Right lobe of liver (tissue), 6 donors: ENCODE data around the gene ARHGEF7. TPM values are rescaled to one million over a fixed set of nuclear protein-coding genes. Genes with fewer than 3 reads are reported as not detected.

Experiments used
- ATAC-seq, 4 donors: fragments of 200-7000 bp; cut with Tn5 transposase; one replicate each; pipeline ENCODE4 v1.9.1; 2020; ENCODE audit warnings: mild to moderate bottlenecking in 4 of 4, moderate library complexity in 4 of 4
- DNase-seq, 3 donors: peaks; one replicate each; pipeline ENCODE4 v3.0.0-alpha.2; 2020
- H3K27ac ChIP-seq, 3 donors: fragments of 200-600 bp; one replicate each; pipeline ENCODE4 v1.8.0; 2022
- H3K27me3 ChIP-seq, 2 donors: fragments of 200-600 bp; one replicate each; pipeline ENCODE4 v1.8.0; 2022
- H3K36me3 ChIP-seq, 4 donors: fragments of 200-600 bp; sonication (generic) in 1 of 4; one replicate each; pipeline versions ENCODE4 v1.5.1 to v1.8.0; 2017 to 2022; ENCODE audit warnings: control low read depth in 1 of 4
- H3K4me1 ChIP-seq, 4 donors: fragments of 200-600 bp; sonication (generic) in 1 of 4; one replicate each; pipeline versions ENCODE4 v1.5.1 to v1.8.0; 2017 to 2022; ENCODE audit warnings: control low read depth in 1 of 4
- H3K4me3 ChIP-seq, 3 donors: fragments of 200-600 bp; one replicate each; pipeline ENCODE4 v1.8.0; 2022
- H3K9me3 ChIP-seq, 4 donors: fragments of 200-600 bp; sonication (generic) in 1 of 4; one replicate each; pipeline versions ENCODE4 v1.5.1 to v1.8.0; 2017 to 2022; ENCODE audit warnings: control low read depth in 1 of 4
- POLR2A ChIP-seq: fragments of 450-650 bp; IDR thresholded peaks from one replicate; pipeline ENCODE4 v1.6.1; 2017; ENCODE audit warnings: antibody characterized with exemption, mild to moderate bottlenecking
- WGBS: methylation state at CpG from one replicate; pipeline ENCODE4 v1.1.6; 2018; ENCODE audit warnings: low coverage, low lambda C conversion rate; ENCODE audit not compliant: insufficient coverage; ENCODE audit errors: missing lambda C conversion rate; 5-methylcytosine and 5-hydroxymethylcytosine counted together
- intact Hi-C, 2 donors: fragments of 100-400 bp; cut with DNase I; formaldehyde crosslinking; loops; one replicate each; pipeline versions ENCODE4 v1.11.2 to v1.14.1; 2022
- total RNA-seq, 6 experiments: library from RNA; depleted of rRNA in 2 of 6; stranded (reverse); fragments of >200 nt in 2 of 6; fragmentation: NEBNext Ultra II Directional in 3 of 6; extraction: Animal tissue kit (Norgen Biotek cat#: 25700) in 3 of 6; gene quantifications; one replicate each; pipeline versions ENCODE4 v1.1.0 to v1.2.4, GENCODE V29; 2016 to 2023
- TF ChIP-seq, protein P1 (sequence below), 4 donors: fragments of 200-600 bp in 3 of 4; fragments of 450-650 bp in 1 of 4; IDR thresholded peaks; one replicate each; pipeline versions ENCODE4 v1.5.1 to v1.8.0; 2016 to 2022; ENCODE audit warnings: antibody characterized with exemption in 4 of 4, mild to moderate bottlenecking in 2 of 4
- donor health status: DM: no; HTN: yes; CAD: no.
- donor health status: DM: no; HTN: no; CAD: no.
- donor health status: DM: no; HTN: no; CAD: no.
- donor health status: DM: no; HTN: yes; CAD: no.
- donor health status: DM: no; HTN: yes; CAD: no.

Gene ARHGEF7
- total RNA-seq, 6 experiments from 2014 or later = 22.0 to 40.1 (median 33.8) TPM

DNA sequence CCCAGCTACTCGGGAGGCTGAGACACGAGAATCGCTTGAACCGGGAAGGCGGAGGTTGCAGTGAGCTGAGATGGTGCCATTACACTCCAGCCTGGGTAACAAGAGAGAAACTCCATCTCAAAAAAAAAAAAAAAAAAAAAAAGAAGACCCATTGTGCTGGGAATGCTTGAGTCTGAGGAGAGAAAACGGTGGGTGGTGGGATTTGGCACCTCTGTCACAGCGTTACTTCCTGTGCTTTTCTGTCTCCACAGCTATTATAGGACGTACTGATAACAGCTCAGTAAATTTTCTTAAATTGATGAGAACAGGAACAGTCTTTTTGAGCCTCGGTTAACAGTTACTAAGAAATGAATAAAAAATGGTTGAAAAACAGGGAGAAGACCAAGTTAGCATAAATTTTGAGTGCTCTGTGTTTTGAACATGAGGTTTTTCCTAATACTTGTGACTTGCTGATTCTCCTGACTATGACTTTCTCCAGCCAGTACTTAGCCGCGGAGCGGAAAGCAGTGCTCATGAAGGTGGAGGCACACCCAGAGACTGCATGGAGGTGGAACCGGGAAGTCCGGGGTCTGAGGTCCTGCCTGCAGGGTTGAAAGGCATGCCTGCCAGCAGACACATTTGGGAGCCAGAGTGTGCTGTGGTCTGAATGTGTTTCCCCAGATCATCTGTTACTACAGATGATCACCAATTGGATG, 150.0 kb downstream of the ARHGEF7 start:
- Histone ChIP-seq H3K36me3 (peaks cover 0 to 36% (median 9%) of the 10 kb centered on the region in 4 donors), H3K27ac (no peak overlapping the region), H3K4me3 (no peak overlapping the region), H3K27me3 (no peaks in the 10 kb centered on the region), H3K4me1 (no peaks in the 10 kb centered on the region), H3K9me3 (no peaks in the 10 kb centered on the region)
- TF ChIP-seq, protein P1, sequence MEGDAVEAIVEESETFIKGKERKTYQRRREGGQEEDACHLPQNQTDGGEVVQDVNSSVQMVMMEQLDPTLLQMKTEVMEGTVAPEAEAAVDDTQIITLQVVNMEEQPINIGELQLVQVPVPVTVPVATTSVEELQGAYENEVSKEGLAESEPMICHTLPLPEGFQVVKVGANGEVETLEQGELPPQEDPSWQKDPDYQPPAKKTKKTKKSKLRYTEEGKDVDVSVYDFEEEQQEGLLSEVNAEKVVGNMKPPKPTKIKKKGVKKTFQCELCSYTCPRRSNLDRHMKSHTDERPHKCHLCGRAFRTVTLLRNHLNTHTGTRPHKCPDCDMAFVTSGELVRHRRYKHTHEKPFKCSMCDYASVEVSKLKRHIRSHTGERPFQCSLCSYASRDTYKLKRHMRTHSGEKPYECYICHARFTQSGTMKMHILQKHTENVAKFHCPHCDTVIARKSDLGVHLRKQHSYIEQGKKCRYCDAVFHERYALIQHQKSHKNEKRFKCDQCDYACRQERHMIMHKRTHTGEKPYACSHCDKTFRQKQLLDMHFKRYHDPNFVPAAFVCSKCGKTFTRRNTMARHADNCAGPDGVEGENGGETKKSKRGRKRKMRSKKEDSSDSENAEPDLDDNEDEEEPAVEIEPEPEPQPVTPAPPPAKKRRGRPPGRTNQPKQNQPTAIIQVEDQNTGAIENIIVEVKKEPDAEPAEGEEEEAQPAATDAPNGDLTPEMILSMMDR (IDR thresholded peaks at IDR 0.05) = no peak
- intact Hi-C loops = no loop called here
- no peak for ATAC-seq
- DNase-seq = no peak
- 93% methylated on average over 9 of the region's 14 CpGs for WGBS

DNA sequence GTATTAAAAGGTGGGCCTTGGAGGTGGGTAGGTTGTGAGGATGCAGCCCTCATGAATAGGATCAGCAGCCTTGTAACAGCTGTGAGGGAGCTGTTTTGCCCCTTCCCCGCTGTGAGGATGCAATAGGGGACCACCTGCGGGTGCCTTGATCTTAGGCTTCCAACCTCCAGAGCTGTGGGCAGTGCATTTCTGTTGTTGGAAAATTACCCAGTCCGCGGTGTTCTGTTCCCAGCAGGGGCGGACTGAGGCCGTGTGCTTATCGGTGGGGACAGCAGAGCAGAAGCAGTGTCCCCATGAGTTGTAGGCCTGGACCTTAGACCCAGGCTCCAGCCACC, 150.6 kb downstream of the ARHGEF7 start:
- no CpG with 5 or more reads among the region's 7 CpGs for WGBS

DNA sequence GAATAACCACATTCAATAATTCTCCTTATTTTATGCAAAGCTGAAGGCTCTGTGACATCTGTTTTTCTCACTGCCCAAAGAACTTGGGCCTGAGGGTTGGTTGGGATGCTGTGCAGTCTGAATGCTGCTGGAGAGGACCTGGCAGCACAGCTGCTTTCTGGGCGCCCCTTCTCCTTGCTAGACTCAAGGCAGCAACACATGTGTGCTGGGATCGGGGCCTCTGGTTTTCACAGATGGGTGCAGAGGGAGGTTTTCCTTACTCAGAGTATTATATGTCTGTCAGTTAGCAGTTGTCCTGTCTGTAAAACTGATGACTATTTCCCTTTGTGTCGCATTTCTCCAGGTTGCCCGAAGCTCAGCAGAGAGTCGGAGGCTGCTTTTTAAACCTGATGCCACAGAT, 152.1 kb downstream of the ARHGEF7 start:
- Histone ChIP-seq H3K27me3 (no peaks in the 10 kb centered on the region), H3K4me3 (no peak overlapping the region), H3K27ac (no peak overlapping the region), H3K36me3 (peaks cover 0 to 45% (median 9%) of the 10 kb centered on the region in 4 donors), H3K4me1 (no peaks in the 10 kb centered on the region), H3K9me3 (no peaks in the 10 kb centered on the region)
- intact Hi-C loops = no loop called here
- 100% methylated on average over 4 of the region's 5 CpGs for WGBS
- DNase-seq (no peak), ATAC-seq (no peak)
- TF ChIP-seq, protein P1 (IDR thresholded peaks at IDR 0.05) = no peak
- TF ChIP-seq POLR2A = no peak

More for the DNA sequence above, 150.6 kb downstream of the ARHGEF7 start:
- H3K36me3 ChIP-seq = peaks cover 0 to 36% (median 9%) of the 10 kb centered on the region in 4 donors
- DNase-seq = no peak
- TF ChIP-seq, protein P1 (IDR thresholded peaks at IDR 0.05) = no peak
- TF ChIP-seq POLR2A = no peak
- H3K27ac ChIP-seq = no peak overlapping the region
- no peaks in the 10 kb centered on the region for H3K4me1 ChIP-seq
- no peaks in the 10 kb centered on the region for H3K9me3 ChIP-seq
- intact Hi-C loops = no loop called here
- ATAC-seq = no peak
- H3K4me3 ChIP-seq = no peak overlapping the region
- no peaks in the 10 kb centered on the region for H3K27me3 ChIP-seq

DNA sequence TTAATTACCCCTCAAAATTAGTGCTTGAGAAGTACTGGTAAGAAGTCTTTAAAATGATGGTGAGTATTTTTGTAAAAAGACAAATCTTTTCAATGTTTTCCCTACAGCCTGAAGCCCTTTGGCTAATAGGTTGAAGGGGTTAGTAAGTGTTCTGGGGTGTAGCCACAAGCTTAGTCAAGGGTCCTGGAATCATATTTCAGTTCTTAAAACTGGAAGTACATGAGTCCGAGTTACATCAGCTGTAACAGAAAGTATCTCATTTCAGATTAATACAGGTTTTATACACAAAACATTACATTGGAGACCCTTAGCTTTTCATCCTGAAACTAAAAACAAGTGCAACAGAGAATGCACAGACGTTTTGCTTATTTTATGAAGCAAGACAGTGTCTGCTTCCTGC, 152.7 kb downstream of the ARHGEF7 start:
- peaks cover 0 to 45% (median 9%) of the 10 kb centered on the region in 4 donors for H3K36me3 ChIP-seq

More for the DNA sequence above, 152.7 kb downstream of the ARHGEF7 start:
- ATAC-seq = no peak
- DNase-seq = no peak
- H3K4me3 ChIP-seq = no peak overlapping the region
- H3K4me1 ChIP-seq = no peaks in the 10 kb centered on the region
- WGBS = 73% methylated on average over 2 of the region's 2 CpGs
- intact Hi-C loops = no loop called here
- TF ChIP-seq, protein P1 (IDR thresholded peaks at IDR 0.05) = no peak
- TF ChIP-seq POLR2A = no peak
- H3K27me3 ChIP-seq = no peaks in the 10 kb centered on the region
- no peaks in the 10 kb centered on the region for H3K9me3 ChIP-seq
- no peak overlapping the region for H3K27ac ChIP-seq
